ENCODE data around the gene ATP8B4. TPM values are rescaled to one million over a fixed set of nuclear protein-coding genes. Genes with fewer than 3 reads are reported as not detected.

The ATP8B4 gene
- total RNA-seq, 1 experiment from 2014 or later, result 0.20 TPM

DNA sequence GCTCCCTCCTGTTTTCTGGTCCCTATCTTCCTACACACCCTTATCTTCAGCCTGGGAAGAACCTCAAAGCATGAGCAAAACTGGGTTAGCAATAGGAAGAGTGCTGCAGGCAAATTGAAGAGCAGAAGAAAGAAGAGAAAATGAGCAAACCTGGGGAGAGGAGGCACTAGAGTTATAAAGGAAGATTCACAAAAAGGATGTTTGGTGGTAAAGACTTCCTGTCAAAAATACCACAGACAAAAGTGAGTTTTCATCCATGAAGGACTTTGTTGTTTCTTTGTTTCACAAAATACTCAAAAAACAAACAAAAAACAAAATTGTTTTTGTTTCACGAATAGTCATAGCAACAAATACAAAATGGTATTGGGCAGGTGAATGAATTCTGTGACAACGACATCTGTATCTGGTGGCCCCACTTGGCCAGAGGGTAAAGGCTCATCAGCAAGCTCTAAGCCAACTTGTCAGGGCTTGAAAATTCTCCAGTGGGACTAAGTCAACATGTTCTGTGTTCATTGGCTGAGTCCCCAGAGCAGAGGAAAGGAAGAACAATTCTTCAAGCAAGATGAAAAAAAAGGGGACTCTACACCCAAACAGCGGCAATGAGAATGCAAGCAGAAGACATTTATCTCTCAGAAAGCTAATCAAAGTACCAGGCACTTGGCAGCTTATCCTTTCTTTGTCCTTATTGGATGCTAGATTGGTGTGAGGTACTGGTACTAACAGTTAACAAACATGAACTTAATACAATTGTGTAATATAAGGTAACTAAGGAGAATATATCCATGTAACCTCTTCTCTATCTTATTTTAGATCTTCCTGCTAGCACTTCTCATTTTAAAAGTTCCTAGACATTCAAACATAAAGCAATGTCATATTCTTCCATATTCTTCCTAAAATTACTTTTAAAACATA lies 9.7 kb downstream of the ATP8B4 start:
- CTCF ChIA-PET, result no interaction called here
- POLR2A ChIA-PET (ENCODE audit: unreplicated experiment), result interaction anchor here (0.7 kb wide), 1 partner anchor 263 kb away, joined by 4 read pairs; no protein-coding TSS in a partner anchor
- Histone ChIP-seq H4K20me1 (ENCODE audit: insufficient read depth) (no peaks in the 10 kb centered on the region), H3K4me1 (replicated peaks; ENCODE audit: insufficient read depth) (no peaks in the 10 kb centered on the region), H3F3A (ENCODE audit: insufficient read depth, low read depth) (no peaks in the 10 kb centered on the region), H3K27ac (no peak overlapping the region), H3K79me2 (ENCODE audit: low read depth) (no peaks in the 10 kb centered on the region), H3K27me3 (ENCODE audit: insufficient read depth, low read depth) (no peaks in the 10 kb centered on the region), H3K9me2 (ENCODE audit: insufficient read depth) (no peaks in the 10 kb centered on the region), H3K36me3 (ENCODE audit: low read depth) (no peaks in the 10 kb centered on the region), H3K4me2 (no peak overlapping the region), H3K9me3 (ENCODE audit: insufficient read depth, low read depth) (no peaks in the 10 kb centered on the region), H3K4me3 (no peak overlapping the region), H2AFZ (no peak overlapping the region)
- TF ChIP-seq EZH2 (IDR thresholded peaks at IDR 0.05; ENCODE audit: low read depth), result no peak
- TF ChIP-seq, protein P1, sequence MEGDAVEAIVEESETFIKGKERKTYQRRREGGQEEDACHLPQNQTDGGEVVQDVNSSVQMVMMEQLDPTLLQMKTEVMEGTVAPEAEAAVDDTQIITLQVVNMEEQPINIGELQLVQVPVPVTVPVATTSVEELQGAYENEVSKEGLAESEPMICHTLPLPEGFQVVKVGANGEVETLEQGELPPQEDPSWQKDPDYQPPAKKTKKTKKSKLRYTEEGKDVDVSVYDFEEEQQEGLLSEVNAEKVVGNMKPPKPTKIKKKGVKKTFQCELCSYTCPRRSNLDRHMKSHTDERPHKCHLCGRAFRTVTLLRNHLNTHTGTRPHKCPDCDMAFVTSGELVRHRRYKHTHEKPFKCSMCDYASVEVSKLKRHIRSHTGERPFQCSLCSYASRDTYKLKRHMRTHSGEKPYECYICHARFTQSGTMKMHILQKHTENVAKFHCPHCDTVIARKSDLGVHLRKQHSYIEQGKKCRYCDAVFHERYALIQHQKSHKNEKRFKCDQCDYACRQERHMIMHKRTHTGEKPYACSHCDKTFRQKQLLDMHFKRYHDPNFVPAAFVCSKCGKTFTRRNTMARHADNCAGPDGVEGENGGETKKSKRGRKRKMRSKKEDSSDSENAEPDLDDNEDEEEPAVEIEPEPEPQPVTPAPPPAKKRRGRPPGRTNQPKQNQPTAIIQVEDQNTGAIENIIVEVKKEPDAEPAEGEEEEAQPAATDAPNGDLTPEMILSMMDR (conservative IDR thresholded peaks at IDR 0.05), result no peak
- intact Hi-C loops (cut with micrococcal nuclease; ENCODE audit: unreplicated experiment), result no loop called here
- no TSS peak for BruUV-seq (replicated peaks)
- DNase-seq, result no peak

DNA sequence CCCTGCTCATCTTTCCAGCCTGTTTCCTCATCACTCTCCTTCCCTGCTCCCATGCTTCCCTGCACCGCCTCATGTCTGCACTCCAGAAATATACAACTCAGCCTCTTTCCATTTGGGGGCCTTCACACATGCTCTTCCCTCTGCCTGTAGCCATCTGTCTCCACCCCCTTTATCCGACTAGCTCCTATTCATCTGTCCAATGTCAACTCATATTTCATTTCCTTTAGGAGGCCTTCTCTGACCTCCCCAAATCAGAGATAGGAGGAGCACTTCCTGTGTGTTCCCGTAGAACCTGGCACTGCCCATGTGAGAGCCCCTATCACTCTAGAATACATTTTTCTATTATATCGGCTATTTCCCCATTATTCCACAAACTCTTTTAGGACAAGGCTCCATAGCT lies 10.6 kb downstream of the ATP8B4 start:
- BruUV-seq (replicated peaks), result no TSS peak
- DNase-seq, result no peak
- TF ChIP-seq EZH2 (IDR thresholded peaks at IDR 0.05; ENCODE audit: low read depth), result no peak
- TF ChIP-seq, protein P1 (conservative IDR thresholded peaks at IDR 0.05), result no peak
- no peaks in the 10 kb centered on the region for H4K20me1 ChIP-seq (ENCODE audit: insufficient read depth)
- intact Hi-C loops (cut with micrococcal nuclease; ENCODE audit: unreplicated experiment), result no loop called here
- H3K27me3 ChIP-seq (ENCODE audit: insufficient read depth, low read depth), result no peaks in the 10 kb centered on the region
- H3K79me2 ChIP-seq (ENCODE audit: low read depth), result no peaks in the 10 kb centered on the region
- POLR2A ChIA-PET (ENCODE audit: unreplicated experiment), result no interaction called here
- H3K4me2 ChIP-seq, result no peak overlapping the region
- no peaks in the 10 kb centered on the region for H3K9me3 ChIP-seq (ENCODE audit: insufficient read depth, low read depth)
- no peak overlapping the region for H2AFZ ChIP-seq
- no peak overlapping the region for H3K4me3 ChIP-seq
- no peaks in the 10 kb centered on the region for H3K9me2 ChIP-seq (ENCODE audit: insufficient read depth)
- H3F3A ChIP-seq (ENCODE audit: insufficient read depth, low read depth), result no peaks in the 10 kb centered on the region
- no peaks in the 10 kb centered on the region for H3K36me3 ChIP-seq (ENCODE audit: low read depth)
- CTCF ChIA-PET, result no interaction called here
- H3K27ac ChIP-seq, result no peak overlapping the region
- H3K4me1 ChIP-seq (replicated peaks; ENCODE audit: insufficient read depth), result no peaks in the 10 kb centered on the region

DNA sequence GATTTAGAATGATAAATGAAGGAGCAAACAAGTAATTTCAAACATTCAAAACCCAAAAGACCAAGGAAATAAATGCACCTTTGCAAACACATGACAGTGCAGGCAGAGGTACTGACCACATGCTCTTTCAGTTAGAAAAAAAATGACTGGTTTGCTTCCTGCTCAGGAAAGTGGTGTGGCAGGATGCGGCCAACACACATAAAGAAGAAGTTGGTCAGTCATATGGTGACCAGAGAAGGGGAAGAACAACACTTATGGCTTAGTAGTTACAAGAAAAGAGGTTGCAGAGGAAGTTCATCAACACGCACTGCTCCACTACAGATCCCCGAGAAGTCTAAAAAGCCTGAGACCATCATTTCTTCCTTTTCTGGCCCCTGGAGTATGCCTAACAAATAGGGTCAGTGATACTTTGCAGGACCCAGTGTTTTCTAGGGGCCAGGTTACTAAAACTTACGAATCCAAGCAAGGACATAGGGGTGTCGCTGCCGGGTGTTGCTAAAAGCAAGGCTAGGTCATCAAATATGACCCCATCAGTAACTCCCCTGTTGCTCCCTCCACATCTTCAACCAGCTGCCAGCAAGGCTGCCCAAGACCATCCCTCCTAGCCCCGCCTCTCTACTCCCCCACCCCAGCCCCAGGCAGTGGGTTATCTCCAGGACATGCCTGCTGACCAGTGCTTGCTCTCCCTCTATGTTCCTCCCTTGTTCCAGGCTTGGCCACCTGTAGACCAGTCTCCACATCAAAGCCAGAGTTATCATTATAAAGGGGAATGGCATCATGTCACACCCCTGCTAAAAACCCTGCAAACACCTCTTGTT lies 11.2 kb downstream of the ATP8B4 start:
- CTCF ChIA-PET, result no interaction called here
- TF ChIP-seq, protein P1 (conservative IDR thresholded peaks at IDR 0.05), result no peak
- no peak for TF ChIP-seq EZH2 (IDR thresholded peaks at IDR 0.05; ENCODE audit: low read depth)

More for the DNA sequence above, 11.2 kb downstream of the ATP8B4 start:
- Histone ChIP-seq H3K27ac (no peak overlapping the region), H4K20me1 (ENCODE audit: insufficient read depth) (no peaks in the 10 kb centered on the region), H3K4me2 (no peak overlapping the region), H3K4me1 (replicated peaks; ENCODE audit: insufficient read depth) (no peaks in the 10 kb centered on the region), H3K36me3 (ENCODE audit: low read depth) (no peaks in the 10 kb centered on the region), H3K79me2 (ENCODE audit: low read depth) (no peaks in the 10 kb centered on the region), H3K9me3 (ENCODE audit: insufficient read depth, low read depth) (no peaks in the 10 kb centered on the region), H3K9me2 (ENCODE audit: insufficient read depth) (no peaks in the 10 kb centered on the region), H3F3A (ENCODE audit: insufficient read depth, low read depth) (no peaks in the 10 kb centered on the region), H3K4me3 (no peak overlapping the region), H3K27me3 (ENCODE audit: insufficient read depth, low read depth) (no peaks in the 10 kb centered on the region), H2AFZ (no peak overlapping the region)
- intact Hi-C loops (cut with micrococcal nuclease; ENCODE audit: unreplicated experiment), result no loop called here
- no TSS peak for BruUV-seq (replicated peaks)
- POLR2A ChIA-PET (ENCODE audit: unreplicated experiment), result no interaction called here
- DNase-seq, result no peak
